ENCODE results near the gene ETV7.

GRCh38 chr6:36326356-36326995 lies 61.0 kb downstream of the ETV7 start:
- TF ChIP-seq CTCF (IDR thresholded peaks at IDR 0.05; ENCODE audit: insufficient read depth, low read length, poor library complexity, severe bottlenecking), result no peak
- no peak for TF ChIP-seq EZH2phosphoT487 (conservative IDR thresholded peaks at IDR 0.05; ENCODE audit: low read length)

Data from SU-DHL-6 (cell line).